ENCODE measurements around the gene TAF8.

DNA sequence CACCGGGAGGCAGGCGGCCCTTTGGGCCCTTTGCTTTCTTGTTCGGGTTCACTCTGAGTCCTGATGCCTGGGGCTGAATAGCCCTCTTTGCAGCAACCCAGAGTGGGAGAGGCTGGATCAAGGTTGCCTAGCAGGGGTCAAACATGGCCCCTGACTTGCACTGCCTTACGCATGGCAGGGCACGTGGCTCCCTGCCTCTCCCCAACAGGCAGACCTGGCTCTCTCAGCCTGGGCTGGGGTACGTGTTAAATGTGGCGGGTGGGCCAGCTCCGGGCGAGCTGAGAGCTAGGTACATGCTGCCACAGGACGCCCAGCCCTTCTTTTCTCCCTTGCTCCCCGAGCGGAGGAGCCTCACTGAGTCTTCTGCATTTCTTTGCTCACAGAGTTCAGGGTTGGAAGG is 84.8 kb downstream of the TAF8 start:
- TF ChIP-seq PPARA (CRISPR knock-in tag; IDR thresholded peaks at IDR 0.05; ENCODE audit: borderline replicate concordance) (no peak), ZFP30 (CRISPR knock-in tag; IDR thresholded peaks at IDR 0.05) (no peak), SNAI2 (CRISPR knock-in tag; IDR thresholded peaks at IDR 0.05) (no peak), ARNTL (CRISPR knock-in tag; IDR thresholded peaks at IDR 0.05; ENCODE audit: borderline replicate concordance, low read depth) (no peak)
- TF ChIP-seq, protein P1, sequence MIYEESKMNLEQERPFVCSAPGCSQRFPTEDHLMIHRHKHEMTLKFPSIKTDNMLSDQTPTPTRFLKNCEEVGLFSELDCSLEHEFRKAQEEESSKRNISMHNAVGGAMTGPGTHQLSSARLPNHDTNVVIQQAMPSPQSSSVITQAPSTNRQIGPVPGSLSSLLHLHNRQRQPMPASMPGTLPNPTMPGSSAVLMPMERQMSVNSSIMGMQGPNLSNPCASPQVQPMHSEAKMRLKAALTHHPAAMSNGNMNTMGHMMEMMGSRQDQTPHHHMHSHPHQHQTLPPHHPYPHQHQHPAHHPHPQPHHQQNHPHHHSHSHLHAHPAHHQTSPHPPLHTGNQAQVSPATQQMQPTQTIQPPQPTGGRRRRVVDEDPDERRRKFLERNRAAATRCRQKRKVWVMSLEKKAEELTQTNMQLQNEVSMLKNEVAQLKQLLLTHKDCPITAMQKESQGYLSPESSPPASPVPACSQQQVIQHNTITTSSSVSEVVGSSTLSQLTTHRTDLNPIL (CRISPR knock-in tag; IDR thresholded peaks at IDR 0.05; ENCODE audit: low read depth), result no peak
- TF ChIP-seq, protein P2, sequence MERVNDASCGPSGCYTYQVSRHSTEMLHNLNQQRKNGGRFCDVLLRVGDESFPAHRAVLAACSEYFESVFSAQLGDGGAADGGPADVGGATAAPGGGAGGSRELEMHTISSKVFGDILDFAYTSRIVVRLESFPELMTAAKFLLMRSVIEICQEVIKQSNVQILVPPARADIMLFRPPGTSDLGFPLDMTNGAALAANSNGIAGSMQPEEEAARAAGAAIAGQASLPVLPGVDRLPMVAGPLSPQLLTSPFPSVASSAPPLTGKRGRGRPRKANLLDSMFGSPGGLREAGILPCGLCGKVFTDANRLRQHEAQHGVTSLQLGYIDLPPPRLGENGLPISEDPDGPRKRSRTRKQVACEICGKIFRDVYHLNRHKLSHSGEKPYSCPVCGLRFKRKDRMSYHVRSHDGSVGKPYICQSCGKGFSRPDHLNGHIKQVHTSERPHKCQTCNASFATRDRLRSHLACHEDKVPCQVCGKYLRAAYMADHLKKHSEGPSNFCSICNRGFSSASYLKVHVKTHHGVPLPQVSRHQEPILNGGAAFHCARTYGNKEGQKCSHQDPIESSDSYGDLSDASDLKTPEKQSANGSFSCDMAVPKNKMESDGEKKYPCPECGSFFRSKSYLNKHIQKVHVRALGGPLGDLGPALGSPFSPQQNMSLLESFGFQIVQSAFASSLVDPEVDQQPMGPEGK (CRISPR knock-in tag; IDR thresholded peaks at IDR 0.05; ENCODE audit: borderline replicate concordance), result no peak
- TF ChIP-seq, protein P3, sequence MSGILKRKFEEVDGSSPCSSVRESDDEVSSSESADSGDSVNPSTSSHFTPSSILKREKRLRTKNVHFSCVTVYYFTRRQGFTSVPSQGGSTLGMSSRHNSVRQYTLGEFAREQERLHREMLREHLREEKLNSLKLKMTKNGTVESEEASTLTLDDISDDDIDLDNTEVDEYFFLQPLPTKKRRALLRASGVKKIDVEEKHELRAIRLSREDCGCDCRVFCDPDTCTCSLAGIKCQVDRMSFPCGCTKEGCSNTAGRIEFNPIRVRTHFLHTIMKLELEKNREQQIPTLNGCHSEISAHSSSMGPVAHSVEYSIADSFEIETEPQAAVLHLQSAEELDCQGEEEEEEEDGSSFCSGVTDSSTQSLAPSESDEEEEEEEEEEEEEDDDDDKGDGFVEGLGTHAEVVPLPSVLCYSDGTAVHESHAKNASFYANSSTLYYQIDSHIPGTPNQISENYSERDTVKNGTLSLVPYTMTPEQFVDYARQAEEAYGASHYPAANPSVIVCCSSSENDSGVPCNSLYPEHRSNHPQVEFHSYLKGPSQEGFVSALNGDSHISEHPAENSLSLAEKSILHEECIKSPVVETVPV (CRISPR knock-in tag; IDR thresholded peaks at IDR 0.05), result no peak
